ENCODE results near the gene MGME1.

MGME1 gene

DNA sequence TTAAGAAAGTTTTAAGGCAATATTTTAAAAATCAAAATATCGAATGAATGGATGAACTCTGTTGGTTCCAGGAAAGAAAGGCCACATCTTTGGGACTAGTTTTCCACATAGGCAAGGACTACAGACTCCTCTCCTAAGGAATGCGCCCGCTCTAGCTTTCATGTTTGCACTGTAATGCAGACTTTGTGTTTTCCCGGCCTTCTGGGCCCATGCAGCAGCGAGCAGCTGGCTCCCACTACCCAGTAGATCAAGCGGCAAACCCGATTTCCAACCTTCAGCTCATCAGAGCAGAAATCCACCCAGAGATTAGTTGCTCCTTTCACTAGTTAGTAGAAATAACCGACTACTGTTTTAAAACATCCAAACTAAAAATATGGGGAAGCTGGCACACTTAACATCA lies 61.2 kb downstream of the MGME1 start:
- no peak for DNase-seq

DNA sequence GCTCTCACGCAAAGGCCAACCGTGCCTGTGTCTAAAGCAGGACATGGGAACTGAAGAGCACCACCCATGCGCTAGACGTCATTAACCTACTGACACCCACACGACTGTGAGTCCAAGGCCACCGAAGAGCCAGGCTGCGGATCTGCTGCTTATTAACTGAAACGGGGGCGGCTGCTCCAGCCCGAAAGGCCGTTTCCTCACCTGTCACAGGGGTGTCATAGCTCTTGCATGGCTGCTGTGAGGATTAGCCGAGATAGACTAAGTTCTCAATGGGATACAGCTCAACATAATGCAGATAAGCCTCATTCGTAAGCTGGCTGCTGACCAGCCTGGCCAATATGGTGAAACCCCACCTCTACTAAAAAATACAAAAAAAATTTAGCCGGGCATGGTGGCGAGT lies 62.2 kb downstream of the MGME1 start:
- no peak for DNase-seq

DNA sequence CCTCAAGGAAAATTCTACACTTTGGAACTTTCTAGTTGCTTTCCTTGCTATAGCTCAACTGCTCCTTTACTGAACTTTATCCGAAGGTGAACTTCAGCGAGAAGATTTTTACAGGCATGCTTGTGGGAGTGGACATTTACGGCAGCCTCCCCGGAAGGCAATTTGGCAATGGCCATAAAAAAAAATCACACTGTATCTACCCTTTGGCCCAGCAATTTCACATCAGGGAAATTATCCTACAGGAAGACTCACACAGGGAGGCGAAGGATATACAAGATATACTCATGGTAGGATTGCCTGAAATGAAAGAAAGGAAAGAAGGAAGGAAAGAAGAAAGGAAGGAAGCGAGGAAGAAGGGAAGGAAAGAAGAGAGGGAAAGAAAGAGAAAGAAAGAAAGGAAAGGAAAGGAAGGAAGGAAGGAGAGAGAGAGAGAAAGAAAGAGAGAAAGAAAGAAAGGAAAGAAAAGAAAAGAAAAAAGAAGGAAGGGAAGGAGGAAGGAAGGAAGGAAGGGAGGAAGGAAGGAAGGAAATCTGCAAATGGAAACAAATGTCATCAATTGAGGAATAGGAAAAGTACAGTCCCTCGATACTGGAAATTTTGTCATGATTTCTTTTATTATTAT lies 63.2 kb downstream of the MGME1 start:
- no peak for DNase-seq

- DNase-seq: no peak
These were observed 64.4 kb downstream of the MGME1 start for GRCh38 chr20:18032977-18033892.

- DNase-seq: no peak
These were observed 65.2 kb downstream of the MGME1 start for GRCh38 chr20:18034039-18034438.

- no peak for DNase-seq
These were observed 70.2 kb downstream of the MGME1 start for GRCh38 chr20:18039063-18039462.

All from activated gamma-delta T cell (primary cell).